ENCODE measurements around the gene CEMP1. TPM values are rescaled to one million over a fixed set of nuclear protein-coding genes. Genes with fewer than 3 reads are reported as not detected.
"Not testable (repeated sequence)": the region's sequence is repeated elsewhere in the genome, so short reads cannot be mapped to it uniquely, and the experiment has no call there.

The CEMP1 gene, protein sequence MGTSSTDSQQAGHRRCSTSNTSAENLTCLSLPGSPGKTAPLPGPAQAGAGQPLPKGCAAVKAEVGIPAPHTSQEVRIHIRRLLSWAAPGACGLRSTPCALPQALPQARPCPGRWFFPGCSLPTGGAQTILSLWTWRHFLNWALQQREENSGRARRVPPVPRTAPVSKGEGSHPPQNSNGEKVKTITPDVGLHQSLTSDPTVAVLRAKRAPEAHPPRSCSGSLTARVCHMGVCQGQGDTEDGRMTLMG
- polyA plus RNA-seq (2013, experiment 1 of 2), result not detected
- polyA plus RNA-seq (2013, experiment 2 of 2), result not detected

DNA sequence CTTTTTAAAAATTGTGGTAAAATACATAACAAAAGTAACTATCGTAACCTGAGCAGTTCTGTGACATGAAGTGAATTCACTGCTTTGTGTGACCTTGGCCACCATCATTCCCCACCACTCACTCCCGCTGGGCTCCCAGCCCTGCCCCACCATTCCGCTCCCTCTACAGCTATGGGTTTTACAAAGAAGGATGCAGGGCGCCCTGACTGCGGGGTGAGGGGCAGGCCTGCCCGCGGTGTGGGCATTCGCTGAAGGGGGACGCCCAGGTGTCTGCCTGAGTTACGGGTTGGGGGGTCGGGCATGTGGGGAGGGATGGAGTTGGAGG is at the start of gene CEMP1:
CEMP1 (minus strand) TSS at position 38 of the 325 bp plus-strand sequence. CDS start 335 bp downstream, outside the sequence.
- Histone ChIP-seq H3K36me3 (ENCODE audit: insufficient read depth, low read length) (peaks cover 26% of the 10 kb centered on the region), H3K9me3 (ENCODE audit: insufficient read depth, low read depth, low read length) (no peaks in the 10 kb centered on the region), H3K27ac (ENCODE audit: low read depth, low read length) (peak within 1 kb of the TSS; percentile 71), H3K27me3 (ENCODE audit: insufficient read depth, low read length) (no peaks in the 10 kb centered on the region), H3K9ac (ENCODE audit: low read depth, low read length) (peak within 1 kb of the TSS; percentile 77), H3K4me3 (ENCODE audit: low read length) (peak within 1 kb of the TSS; percentile 71), H3K4me1 (ENCODE audit: insufficient read depth, low read length) (peaks cover 6% of the 10 kb centered on the region)
- 11% methylated on average over 11 of the region's 11 CpGs for WGBS

DNA sequence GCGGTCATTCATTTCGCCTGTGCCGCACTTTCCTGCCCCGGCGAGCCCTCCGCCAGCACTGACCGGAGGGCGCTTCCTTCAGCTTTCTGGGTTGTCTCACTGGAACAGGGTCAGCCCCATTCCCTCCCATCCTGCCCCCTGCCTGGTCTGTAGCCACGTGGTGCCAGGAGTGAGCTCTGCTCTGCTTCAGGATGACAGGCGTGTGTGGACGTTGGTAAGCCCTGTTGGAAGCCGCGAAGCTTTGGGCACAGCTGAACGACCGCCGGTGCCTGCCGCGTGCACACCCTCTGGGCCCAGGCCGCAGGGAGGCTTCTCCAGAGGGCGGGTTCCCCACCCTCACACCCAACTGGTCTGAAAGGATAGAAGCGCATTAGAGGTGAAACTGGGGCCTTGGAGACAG is 49.6 kb upstream of the CEMP1 start:
- not testable (repeated sequence) for H3K9ac ChIP-seq (ENCODE audit: low read depth, low read length); H3K27me3 ChIP-seq (ENCODE audit: insufficient read depth, low read length); H3K4me3 ChIP-seq (ENCODE audit: low read length); H3K9me3 ChIP-seq (ENCODE audit: insufficient read depth, low read depth, low read length); H3K36me3 ChIP-seq (ENCODE audit: insufficient read depth, low read length); H3K4me1 ChIP-seq (ENCODE audit: insufficient read depth, low read length); H3K27ac ChIP-seq (ENCODE audit: low read depth, low read length)
- no CpG with 5 or more reads among the region's 21 CpGs for WGBS

DNA sequence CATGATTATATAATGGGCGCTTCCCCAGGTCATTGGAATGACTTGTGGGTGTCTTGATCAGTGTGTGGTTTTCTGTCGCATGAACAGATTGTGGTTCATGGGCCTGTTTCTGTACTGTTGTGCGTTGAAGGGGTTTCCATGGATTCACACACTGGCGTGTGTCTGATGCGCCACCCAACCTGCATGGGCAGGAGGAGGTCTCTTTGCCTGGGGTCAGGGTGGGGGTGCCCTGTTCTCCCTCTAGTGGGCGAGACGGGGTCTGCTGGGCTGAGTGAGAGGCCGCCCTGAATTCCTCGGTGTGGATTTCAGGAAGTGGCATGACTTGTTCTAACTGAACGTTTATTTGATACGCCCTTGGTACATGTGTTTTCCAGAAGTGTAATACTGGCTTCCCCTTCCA is 48.9 kb upstream of the CEMP1 start:
- not testable (repeated sequence) for H3K9ac ChIP-seq (ENCODE audit: low read depth, low read length); H3K4me3 ChIP-seq (ENCODE audit: low read length); H3K27me3 ChIP-seq (ENCODE audit: insufficient read depth, low read length); H3K36me3 ChIP-seq (ENCODE audit: insufficient read depth, low read length); H3K9me3 ChIP-seq (ENCODE audit: insufficient read depth, low read depth, low read length); H3K4me1 ChIP-seq (ENCODE audit: insufficient read depth, low read length); H3K27ac ChIP-seq (ENCODE audit: low read depth, low read length)
- 76% methylated on average over 2 of the region's 11 CpGs for whole genome bisulfite sequencing

DNA sequence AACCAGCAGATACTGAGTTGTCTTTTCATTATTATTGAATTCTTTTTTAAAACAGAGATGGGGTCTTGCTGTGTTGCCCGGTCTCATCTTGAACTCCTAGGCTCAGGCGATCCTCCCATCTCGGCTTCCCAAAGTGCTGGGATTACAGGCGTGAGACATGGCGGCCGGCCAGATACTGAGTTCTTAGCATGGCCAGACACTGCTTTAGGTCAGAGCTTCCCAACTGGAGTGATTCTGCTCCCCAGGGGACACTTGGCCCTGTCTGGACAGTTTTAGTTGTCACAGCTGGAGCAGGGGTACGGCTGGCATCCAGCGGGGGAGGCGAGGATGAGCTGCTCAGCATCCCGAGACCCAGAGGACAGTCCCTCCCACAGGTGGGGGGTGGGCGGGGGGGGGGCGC is 47.7 kb upstream of the CEMP1 start:
- not testable (repeated sequence) for H3K4me1 ChIP-seq (ENCODE audit: insufficient read depth, low read length); H3K36me3 ChIP-seq (ENCODE audit: insufficient read depth, low read length); H3K9ac ChIP-seq (ENCODE audit: low read depth, low read length); H3K27me3 ChIP-seq (ENCODE audit: insufficient read depth, low read length); H3K4me3 ChIP-seq (ENCODE audit: low read length); H3K27ac ChIP-seq (ENCODE audit: low read depth, low read length); H3K9me3 ChIP-seq (ENCODE audit: insufficient read depth, low read depth, low read length)
- WGBS, result no CpG with 5 or more reads among the region's 12 CpGs

DNA sequence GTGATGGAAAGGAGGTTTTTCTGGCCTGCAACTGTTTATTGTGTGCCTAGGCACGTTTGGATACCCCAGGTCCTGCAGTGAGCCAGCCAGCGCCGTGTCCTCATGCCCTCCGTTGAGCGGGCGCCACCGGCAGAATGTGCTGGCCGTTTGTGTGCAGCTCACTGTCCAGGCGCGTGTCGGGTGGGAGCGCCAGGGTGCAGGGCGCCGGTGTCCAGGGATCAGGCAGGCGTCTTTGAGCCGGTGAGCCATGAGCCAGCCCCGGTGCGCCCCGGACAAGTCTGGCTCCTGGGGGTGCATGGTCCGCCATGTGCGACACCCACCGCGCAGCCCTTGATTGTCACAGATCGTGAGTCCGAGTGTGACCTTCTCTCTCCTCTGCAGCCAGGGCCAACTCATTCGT is 45.8 kb upstream of the CEMP1 start:
- not testable (repeated sequence) for H3K36me3 ChIP-seq (ENCODE audit: insufficient read depth, low read length); H3K27me3 ChIP-seq (ENCODE audit: insufficient read depth, low read length); H3K4me1 ChIP-seq (ENCODE audit: insufficient read depth, low read length); H3K4me3 ChIP-seq (ENCODE audit: low read length); H3K27ac ChIP-seq (ENCODE audit: low read depth, low read length); H3K9ac ChIP-seq (ENCODE audit: low read depth, low read length); H3K9me3 ChIP-seq (ENCODE audit: insufficient read depth, low read depth, low read length)
- 97% methylated on average over 8 of the region's 26 CpGs for WGBS

DNA sequence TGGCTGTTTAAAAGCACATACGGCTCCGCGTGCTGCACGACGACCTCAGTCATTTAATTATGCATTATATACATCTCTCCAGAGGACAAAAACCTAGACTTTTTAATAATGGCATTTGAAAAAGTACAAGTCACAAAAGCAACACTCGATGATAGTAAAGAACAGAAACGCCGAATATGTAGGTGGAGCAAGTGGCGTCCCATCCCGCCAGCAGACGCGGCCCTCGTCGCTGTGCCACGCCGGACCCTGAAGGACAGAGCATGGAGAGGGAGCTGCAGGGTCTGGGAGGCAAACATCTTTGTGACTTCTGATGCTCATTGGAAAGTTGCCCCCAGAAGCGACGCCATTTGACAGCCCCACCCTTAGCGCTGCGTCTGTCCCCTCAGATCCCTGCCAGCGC is 44.6 kb upstream of the CEMP1 start:
- not testable (repeated sequence) for H3K9me3 ChIP-seq (ENCODE audit: insufficient read depth, low read depth, low read length); H3K4me3 ChIP-seq (ENCODE audit: low read length); H3K27me3 ChIP-seq (ENCODE audit: insufficient read depth, low read length); H3K27ac ChIP-seq (ENCODE audit: low read depth, low read length); H3K9ac ChIP-seq (ENCODE audit: low read depth, low read length); H3K36me3 ChIP-seq (ENCODE audit: insufficient read depth, low read length); H3K4me1 ChIP-seq (ENCODE audit: insufficient read depth, low read length)
- WGBS, result 99% methylated on average over 11 of the region's 21 CpGs

DNA sequence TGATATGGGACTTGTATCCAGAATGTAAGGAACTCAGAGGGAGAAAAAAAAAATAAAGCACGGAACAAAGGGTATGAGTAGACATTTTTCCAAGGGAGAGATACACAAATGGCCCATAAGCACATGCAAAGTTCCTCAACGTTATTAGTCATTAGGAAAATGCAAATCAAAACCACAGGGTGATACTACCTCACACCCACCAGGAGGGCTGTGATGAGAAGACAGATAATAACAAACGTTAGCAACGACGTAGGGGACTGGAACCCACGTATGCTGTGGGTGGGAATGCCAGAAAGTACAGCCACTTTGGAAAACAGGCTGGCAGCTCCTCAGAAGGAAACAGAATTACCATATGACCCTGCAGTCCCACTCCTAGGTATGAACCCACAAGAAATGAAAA is 41.5 kb upstream of the CEMP1 start:
- not testable (repeated sequence) for H3K36me3 ChIP-seq (ENCODE audit: insufficient read depth, low read length); H3K4me3 ChIP-seq (ENCODE audit: low read length); H3K4me1 ChIP-seq (ENCODE audit: insufficient read depth, low read length); H3K27me3 ChIP-seq (ENCODE audit: insufficient read depth, low read length); H3K27ac ChIP-seq (ENCODE audit: low read depth, low read length); H3K9ac ChIP-seq (ENCODE audit: low read depth, low read length); H3K9me3 ChIP-seq (ENCODE audit: insufficient read depth, low read depth, low read length)
- no CpG with 5 or more reads among the region's 6 CpGs for WGBS

DNA sequence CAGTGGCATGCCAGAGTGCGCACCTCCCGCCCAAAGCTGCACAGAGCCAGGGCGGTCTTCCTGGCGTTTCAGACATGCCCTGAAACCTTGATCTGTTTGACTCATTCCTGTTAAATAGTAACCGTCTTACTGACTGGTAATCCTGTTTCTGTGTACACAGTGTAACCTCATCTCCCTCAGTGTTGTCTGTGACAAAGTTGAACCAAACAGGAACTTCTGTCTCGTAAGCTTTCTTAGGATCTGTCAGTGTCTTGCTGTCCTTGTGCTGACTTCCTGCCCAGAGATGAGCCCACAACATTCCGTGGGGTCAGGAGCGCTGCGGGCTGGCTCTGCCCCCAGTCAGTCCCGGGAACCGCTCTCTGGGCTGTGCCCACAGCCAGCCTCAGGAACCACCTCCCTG is 37.4 kb upstream of the CEMP1 start:
- H3K36me3 ChIP-seq (ENCODE audit: insufficient read depth, low read length), result not testable (repeated sequence)
- no CpG with 5 or more reads among the region's 11 CpGs for WGBS

DNA sequence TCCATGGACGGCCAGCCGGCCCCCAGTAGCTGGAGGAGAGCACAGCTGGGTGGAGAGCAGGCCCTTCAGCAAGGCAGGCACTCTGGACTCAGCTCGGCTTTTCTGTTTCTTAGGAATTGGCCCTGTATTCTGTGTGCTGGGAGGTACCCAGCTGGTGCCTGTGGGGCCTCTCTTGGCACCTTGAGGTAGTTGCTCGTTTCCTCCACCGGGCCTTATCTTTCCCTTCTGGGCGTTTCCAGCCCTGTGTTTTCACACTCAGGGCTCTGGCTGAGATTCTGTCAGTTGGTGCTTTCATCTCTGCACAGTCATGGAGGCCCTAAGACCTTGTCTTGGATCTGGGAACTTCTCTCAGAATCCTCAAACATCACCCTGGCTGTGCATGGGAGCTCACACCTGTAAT is 36.3 kb upstream of the CEMP1 start:
- WGBS, result no CpG with 5 or more reads among the region's 6 CpGs
- H3K9me3 ChIP-seq (ENCODE audit: insufficient read depth, low read depth, low read length); H3K4me1 ChIP-seq (ENCODE audit: insufficient read depth, low read length); H3K27me3 ChIP-seq (ENCODE audit: insufficient read depth, low read length); H3K4me3 ChIP-seq (ENCODE audit: low read length); H3K9ac ChIP-seq (ENCODE audit: low read depth, low read length); H3K27ac ChIP-seq (ENCODE audit: low read depth, low read length); H3K36me3 ChIP-seq (ENCODE audit: insufficient read depth, low read length): not testable (repeated sequence)

More for the DNA sequence above, 37.4 kb upstream of the CEMP1 start:
- H3K9me3 ChIP-seq (ENCODE audit: insufficient read depth, low read depth, low read length); H3K4me1 ChIP-seq (ENCODE audit: insufficient read depth, low read length); H3K27ac ChIP-seq (ENCODE audit: low read depth, low read length); H3K4me3 ChIP-seq (ENCODE audit: low read length); H3K27me3 ChIP-seq (ENCODE audit: insufficient read depth, low read length); H3K9ac ChIP-seq (ENCODE audit: low read depth, low read length): not testable (repeated sequence)

DNA sequence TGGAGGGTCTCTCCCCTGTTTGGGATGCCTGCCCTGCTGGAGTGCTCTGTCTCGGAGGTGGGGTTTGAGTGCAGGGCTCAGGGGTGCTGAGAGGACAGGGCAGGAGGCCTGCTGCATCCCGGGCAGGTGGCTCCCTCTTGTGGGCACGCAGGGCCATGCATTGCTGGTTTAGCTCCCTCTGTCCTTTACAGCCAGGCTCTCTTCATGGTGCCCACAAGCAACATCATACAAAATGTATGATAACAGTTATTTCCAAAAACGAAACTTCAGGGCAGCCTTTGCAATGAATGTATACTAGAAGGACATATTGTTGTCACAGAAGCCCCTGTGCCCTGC is 29.6 kb upstream of the CEMP1 start:
- not testable (repeated sequence) for H3K9ac ChIP-seq (ENCODE audit: low read depth, low read length); H3K27ac ChIP-seq (ENCODE audit: low read depth, low read length); H3K27me3 ChIP-seq (ENCODE audit: insufficient read depth, low read length); H3K4me1 ChIP-seq (ENCODE audit: insufficient read depth, low read length); H3K4me3 ChIP-seq (ENCODE audit: low read length); H3K36me3 ChIP-seq (ENCODE audit: insufficient read depth, low read length); H3K9me3 ChIP-seq (ENCODE audit: insufficient read depth, low read depth, low read length)
- WGBS, result 13% methylated on average over 2 of the region's 4 CpGs

DNA sequence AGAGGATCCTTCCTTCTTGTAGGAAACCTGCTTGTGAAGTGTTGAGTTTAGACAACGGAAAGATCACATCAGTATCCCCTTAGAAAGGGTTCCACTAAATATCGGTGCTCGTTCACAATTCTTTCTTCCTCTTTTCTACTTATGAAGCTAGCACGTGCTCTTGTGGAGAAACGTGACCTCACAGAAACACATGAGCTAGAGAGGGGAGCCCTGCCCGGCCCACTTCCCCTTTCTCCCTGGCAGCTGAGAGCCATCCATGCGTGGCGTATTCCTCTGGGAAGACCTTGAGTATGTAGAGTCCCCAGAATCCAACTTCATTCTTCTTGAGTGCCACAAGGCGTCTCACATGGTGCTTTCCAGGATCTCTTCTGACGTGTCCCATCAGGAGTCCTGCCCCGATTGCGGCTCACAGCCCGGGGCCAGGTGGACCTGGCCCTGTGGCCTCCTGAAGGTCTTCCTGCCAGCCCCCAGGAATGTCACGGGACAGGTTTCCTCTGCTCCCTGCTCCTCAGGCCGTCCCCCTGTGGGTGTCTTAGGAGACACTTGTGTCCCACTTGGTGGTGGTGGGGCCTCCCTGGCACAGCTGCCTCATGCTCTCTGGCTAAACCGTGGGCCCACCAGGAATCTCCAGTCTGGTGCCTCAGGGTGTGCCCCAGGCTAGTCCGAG is 29.1 kb upstream of the CEMP1 start:
- not testable (repeated sequence) for H3K4me3 ChIP-seq (ENCODE audit: low read length); H3K36me3 ChIP-seq (ENCODE audit: insufficient read depth, low read length); H3K27me3 ChIP-seq (ENCODE audit: insufficient read depth, low read length); H3K9me3 ChIP-seq (ENCODE audit: insufficient read depth, low read depth, low read length); H3K4me1 ChIP-seq (ENCODE audit: insufficient read depth, low read length); H3K9ac ChIP-seq (ENCODE audit: low read depth, low read length); H3K27ac ChIP-seq (ENCODE audit: low read depth, low read length)
- 94% methylated on average over 8 of the region's 17 CpGs for WGBS

DNA sequence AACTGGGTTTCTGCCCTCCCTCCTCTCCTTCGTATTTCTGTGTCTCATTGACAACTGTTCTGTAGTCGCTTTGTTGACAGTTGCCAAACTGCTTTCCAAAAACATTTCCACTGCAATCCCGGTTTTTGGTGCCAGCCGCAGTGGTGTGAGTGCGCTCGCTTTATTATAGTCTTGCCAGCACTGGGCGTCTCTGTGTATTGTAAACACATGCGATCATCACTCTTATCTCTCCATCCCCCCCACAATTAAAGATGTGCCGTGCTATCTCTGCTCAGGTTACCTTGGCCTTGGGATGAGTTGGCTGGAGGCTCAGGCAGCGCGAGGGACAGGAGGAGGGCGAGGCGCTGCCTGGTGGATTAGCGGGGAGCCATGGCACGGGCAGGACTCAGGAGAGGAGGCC is 25.9 kb upstream of the CEMP1 start:
- not testable (repeated sequence) for H3K36me3 ChIP-seq (ENCODE audit: insufficient read depth, low read length); H3K4me1 ChIP-seq (ENCODE audit: insufficient read depth, low read length); H3K27me3 ChIP-seq (ENCODE audit: insufficient read depth, low read length); H3K9ac ChIP-seq (ENCODE audit: low read depth, low read length); H3K4me3 ChIP-seq (ENCODE audit: low read length); H3K9me3 ChIP-seq (ENCODE audit: insufficient read depth, low read depth, low read length); H3K27ac ChIP-seq (ENCODE audit: low read depth, low read length)
- WGBS, result no CpG with 5 or more reads among the region's 15 CpGs

Data from HUES64 (cell line).